ENCODE measurements around the gene GMPPA.

Gene GMPPA

DNA sequence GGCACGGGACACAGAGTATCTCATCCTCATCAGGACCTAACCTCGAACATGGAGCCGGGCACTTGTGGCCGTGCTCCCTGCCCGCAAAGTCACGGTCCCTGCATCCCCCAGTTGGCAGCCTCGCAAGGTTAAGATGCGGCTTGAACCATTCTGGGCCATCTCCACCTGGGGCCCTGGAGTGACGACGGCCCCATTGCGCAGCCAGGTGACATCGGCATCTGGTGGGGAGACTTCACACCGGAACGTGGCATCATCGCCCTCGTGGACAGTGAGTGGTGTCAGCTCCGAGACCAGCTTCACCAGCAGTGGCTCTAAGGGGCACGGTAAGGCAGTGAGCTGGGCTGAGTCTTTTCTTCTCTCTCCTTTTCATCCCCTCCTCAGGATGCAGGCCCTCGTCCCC lies 57.7 kb downstream of the GMPPA start:
- Histone ChIP-seq H3K9ac (no peak overlapping the region), H3K27ac (no peak overlapping the region), H2AFZ (no peak overlapping the region), H3K79me2 (no peaks in the 10 kb centered on the region), H3K4me3 (ENCODE audit: low read depth, low read length) (no peak overlapping the region), H3K27me3 (ENCODE audit: control insufficient read depth, insufficient read depth, low read length) (peaks cover 4% of the 10 kb centered on the region), H3K9me3 (ENCODE audit: control insufficient read depth, low read length) (no peaks in the 10 kb centered on the region), H3K36me3 (ENCODE audit: control insufficient read depth, insufficient read depth, low read length) (no peaks in the 10 kb centered on the region), H3K4me2 (ENCODE audit: low read length) (no peak overlapping the region), H3K4me1 (peaks cover 3% of the 10 kb centered on the region)
- TF ChIP-seq, protein P1, sequence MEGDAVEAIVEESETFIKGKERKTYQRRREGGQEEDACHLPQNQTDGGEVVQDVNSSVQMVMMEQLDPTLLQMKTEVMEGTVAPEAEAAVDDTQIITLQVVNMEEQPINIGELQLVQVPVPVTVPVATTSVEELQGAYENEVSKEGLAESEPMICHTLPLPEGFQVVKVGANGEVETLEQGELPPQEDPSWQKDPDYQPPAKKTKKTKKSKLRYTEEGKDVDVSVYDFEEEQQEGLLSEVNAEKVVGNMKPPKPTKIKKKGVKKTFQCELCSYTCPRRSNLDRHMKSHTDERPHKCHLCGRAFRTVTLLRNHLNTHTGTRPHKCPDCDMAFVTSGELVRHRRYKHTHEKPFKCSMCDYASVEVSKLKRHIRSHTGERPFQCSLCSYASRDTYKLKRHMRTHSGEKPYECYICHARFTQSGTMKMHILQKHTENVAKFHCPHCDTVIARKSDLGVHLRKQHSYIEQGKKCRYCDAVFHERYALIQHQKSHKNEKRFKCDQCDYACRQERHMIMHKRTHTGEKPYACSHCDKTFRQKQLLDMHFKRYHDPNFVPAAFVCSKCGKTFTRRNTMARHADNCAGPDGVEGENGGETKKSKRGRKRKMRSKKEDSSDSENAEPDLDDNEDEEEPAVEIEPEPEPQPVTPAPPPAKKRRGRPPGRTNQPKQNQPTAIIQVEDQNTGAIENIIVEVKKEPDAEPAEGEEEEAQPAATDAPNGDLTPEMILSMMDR (IDR thresholded peaks at IDR 0.05), result no peak
